HEK293 (cell line): Measurements from ENCODE around the gene PCSK5.

ENCODE experiments used
- CTCF ChIA-PET: fragments of 350-600 bp; formaldehyde crosslinking; extraction: SDS; loops from one replicate; lab custom pipeline; 2021; ENCODE audit warnings: antibody characterized with exemption; lab: Yijun Ruan, JAX
- POLR2A ChIA-PET: fragments of 300-600 bp; formaldehyde crosslinking; extraction: SDS; loops from one replicate; lab custom pipeline; 2020; ENCODE audit warnings: antibody characterized with exemption, inconsistent platforms; lab: Yijun Ruan, JAX
- H3K27ac ChIP-seq: fragments of 200-500 bp; sonication (Bioruptor generic); 2 replicates; pipeline ENCODE4 v1.5.1; 2014; ENCODE audit warnings: low read depth, low read length, control low read depth, inconsistent platforms; ENCODE audit errors: extremely low read depth
- H3K36me3 ChIP-seq, 2 experiments: fragments of 200-500 bp in 1 of 2; sonication (Bioruptor generic) in 1 of 2; 1 replicate in 1 of 2; 2 replicates in 1 of 2; pipeline ENCODE4 v1.5.1; 2014 to 2017; ENCODE audit warnings: inconsistent platforms in 2 of 2, low read length in 2 of 2; ENCODE audit not compliant: control insufficient read depth in 2 of 2, insufficient read depth in 1 of 2
- H3K4me1 ChIP-seq: fragments of 200-500 bp; sonication (Bioruptor generic); 2 replicates; pipeline ENCODE4 v1.5.1; 2014; ENCODE audit warnings: mild to moderate bottlenecking, low read length, inconsistent platforms; ENCODE audit not compliant: control insufficient read depth, insufficient read depth
- H3K4me3 ChIP-seq: 2 replicates; pipeline ENCODE4 v1.5.1; 2011; ENCODE audit warnings: low read depth, mild to moderate bottlenecking, control low read depth, low read length, moderate library complexity
- H3K9me3 ChIP-seq: fragments of 200-500 bp; sonication (Bioruptor generic); 2 replicates; pipeline ENCODE4 v1.5.1; 2014; ENCODE audit warnings: low read depth, low read length, inconsistent platforms; ENCODE audit not compliant: control insufficient read depth, insufficient read depth
- CTCF ChIP-seq: fragments of 450-650 bp; formaldehyde crosslinking; IDR thresholded peaks from 2 replicates; pipeline ENCODE4 v1.5.1; 2016; ENCODE audit warnings: missing biosample characterization, missing genetic modification characterization
- GLI2 ChIP-seq: fragments of 450-650 bp; formaldehyde crosslinking; IDR thresholded peaks from 2 replicates; pipeline ENCODE4; 2017; ENCODE audit warnings: missing biosample characterization, missing genetic modification characterization, low read depth, borderline replicate concordance
- GLIS2 ChIP-seq: fragments of 450-650 bp; formaldehyde crosslinking; IDR thresholded peaks from 2 replicates; pipeline ENCODE4 v1.5.1; 2016; ENCODE audit warnings: missing biosample characterization, missing genetic modification characterization
- KLF1 ChIP-seq: fragments of 450-650 bp; formaldehyde crosslinking; IDR thresholded peaks from 2 replicates; pipeline ENCODE4 v1.5.1; 2016; ENCODE audit warnings: missing biosample characterization, missing genetic modification characterization
- KLF10 ChIP-seq: fragments of 450-650 bp; IDR thresholded peaks from 2 replicates; pipeline ENCODE4 v1.5.1; 2018; ENCODE audit warnings: missing biosample characterization, mild to moderate bottlenecking, missing genetic modification characterization
- MZF1 ChIP-seq: fragments of 450-650 bp; formaldehyde crosslinking; IDR thresholded peaks from 2 replicates; pipeline ENCODE4 v1.5.1; 2017; ENCODE audit warnings: missing biosample characterization, missing genetic modification characterization, borderline replicate concordance
- OSR2 ChIP-seq: fragments of 450-650 bp; formaldehyde crosslinking; IDR thresholded peaks from 2 replicates; pipeline ENCODE4 v1.5.1; 2016; ENCODE audit warnings: missing biosample characterization, missing genetic modification characterization
- REPIN1 ChIP-seq: fragments of 450-650 bp; formaldehyde crosslinking; IDR thresholded peaks from 2 replicates; pipeline ENCODE4 v1.5.1; 2017; ENCODE audit warnings: missing biosample characterization, missing genetic modification characterization, low read depth
- WT1 ChIP-seq: fragments of 450-650 bp; formaldehyde crosslinking; IDR thresholded peaks from 2 replicates; pipeline ENCODE4 v1.5.1; 2016; ENCODE audit warnings: missing biosample characterization, missing genetic modification characterization
- ZBTB21 ChIP-seq: fragments of 450-650 bp; formaldehyde crosslinking; IDR thresholded peaks from 2 replicates; pipeline ENCODE4 v1.5.1; 2017; ENCODE audit warnings: missing biosample characterization, missing genetic modification characterization
- ZBTB48 ChIP-seq: fragments of 450-650 bp; formaldehyde crosslinking; IDR thresholded peaks from 2 replicates; pipeline ENCODE4 v1.5.1; 2016; ENCODE audit warnings: missing biosample characterization, missing genetic modification characterization
- ZBTB49 ChIP-seq: fragments of 450-650 bp; formaldehyde crosslinking; IDR thresholded peaks from 2 replicates; pipeline ENCODE4 v1.5.1; 2016; ENCODE audit warnings: missing biosample characterization, missing genetic modification characterization, low read depth
- ZFP37 ChIP-seq: fragments of 450-650 bp; formaldehyde crosslinking; IDR thresholded peaks from 2 replicates; pipeline ENCODE4 v1.5.1; 2016; ENCODE audit warnings: missing biosample characterization, missing genetic modification characterization
- ZNF114 ChIP-seq: fragments of 450-650 bp; formaldehyde crosslinking; IDR thresholded peaks from 2 replicates; pipeline ENCODE4 v1.5.0; 2017; ENCODE audit warnings: missing biosample characterization, missing genetic modification characterization
- ZNF146 ChIP-seq: fragments of 450-650 bp; formaldehyde crosslinking; IDR thresholded peaks from 2 replicates; pipeline ENCODE4 v1.5.1; 2016; ENCODE audit warnings: missing biosample characterization, missing genetic modification characterization
- ZNF16 ChIP-seq: fragments of 450-650 bp; formaldehyde crosslinking; IDR thresholded peaks from 2 replicates; pipeline ENCODE4 v1.5.1; 2016; ENCODE audit warnings: low read depth, missing biosample characterization, missing genetic modification characterization
- ZNF223 ChIP-seq: fragments of 450-650 bp; formaldehyde crosslinking; IDR thresholded peaks from 2 replicates; pipeline ENCODE4 v1.5.1; 2016; ENCODE audit warnings: missing biosample characterization, missing genetic modification characterization
- ZNF335 ChIP-seq: fragments of 450-650 bp; formaldehyde crosslinking; conservative IDR thresholded peaks from 2 replicates; pipeline ENCODE4 v1.5.1; 2016; ENCODE audit warnings: missing biosample characterization, missing genetic modification characterization
- ZNF354C ChIP-seq: fragments of 450-650 bp; formaldehyde crosslinking; IDR thresholded peaks from 2 replicates; pipeline ENCODE4 v1.5.1; 2016; ENCODE audit warnings: missing biosample characterization, missing genetic modification characterization, low read depth, borderline replicate concordance
- ZNF404 ChIP-seq: fragments of 450-650 bp; formaldehyde crosslinking; IDR thresholded peaks from 2 replicates; pipeline ENCODE4 v1.5.1; 2017; ENCODE audit warnings: missing biosample characterization, missing genetic modification characterization
- ZNF433 ChIP-seq: fragments of 450-650 bp; formaldehyde crosslinking; IDR thresholded peaks from 2 replicates; pipeline ENCODE4 v1.5.1; 2016; ENCODE audit warnings: missing biosample characterization, missing genetic modification characterization, low read depth
- ZNF48 ChIP-seq: fragments of 450-650 bp; formaldehyde crosslinking; IDR thresholded peaks from 2 replicates; pipeline ENCODE4 v1.5.1; 2016; ENCODE audit warnings: missing biosample characterization, missing genetic modification characterization
- ZNF501 ChIP-seq: fragments of 450-650 bp; formaldehyde crosslinking; IDR thresholded peaks from 2 replicates; pipeline ENCODE4 v1.5.1; 2016; ENCODE audit warnings: missing biosample characterization, missing genetic modification characterization
- ZNF521 ChIP-seq: fragments of 450-650 bp; formaldehyde crosslinking; IDR thresholded peaks from 2 replicates; pipeline ENCODE4 v1.5.1; 2017; ENCODE audit warnings: missing biosample characterization, mild to moderate bottlenecking, missing genetic modification characterization
- ZNF610 ChIP-seq: fragments of 450-650 bp; formaldehyde crosslinking; IDR thresholded peaks from 2 replicates; pipeline ENCODE4 v1.5.1; 2016; ENCODE audit warnings: missing biosample characterization, missing genetic modification characterization, borderline replicate concordance
- ZNF629 ChIP-seq: fragments of 450-650 bp; formaldehyde crosslinking; IDR thresholded peaks from 2 replicates; pipeline ENCODE4 v1.5.1; 2017; ENCODE audit warnings: missing biosample characterization, missing genetic modification characterization
- ZNF701 ChIP-seq: fragments of 450-650 bp; formaldehyde crosslinking; IDR thresholded peaks from 2 replicates; pipeline ENCODE4 v1.5.1; 2016; ENCODE audit warnings: missing biosample characterization, missing genetic modification characterization
- ZNF776 ChIP-seq: fragments of 450-650 bp; formaldehyde crosslinking; IDR thresholded peaks from 2 replicates; pipeline ENCODE4 v1.5.0; 2017; ENCODE audit warnings: missing biosample characterization, missing genetic modification characterization, borderline replicate concordance
- ZNF791 ChIP-seq: fragments of 450-650 bp; formaldehyde crosslinking; IDR thresholded peaks from 2 replicates; pipeline ENCODE4 v1.5.1; 2016; ENCODE audit warnings: missing biosample characterization, missing genetic modification characterization
- ZSCAN30 ChIP-seq: fragments of 450-650 bp; IDR thresholded peaks from 2 replicates; pipeline ENCODE4 v1.5.1; 2018; ENCODE audit warnings: missing biosample characterization, mild to moderate bottlenecking, missing genetic modification characterization, moderate library complexity
- ZXDB ChIP-seq: fragments of 450-650 bp; formaldehyde crosslinking; IDR thresholded peaks from 2 replicates; pipeline ENCODE4 v1.5.1; 2016; ENCODE audit warnings: missing biosample characterization, missing genetic modification characterization

PCSK5 gene

GRCh38 chr9:76218117-76218885 lies 327.8 kb downstream of the PCSK5 start (continued):
- TF ChIP-seq ZBTB49 (tag by site-specific recombination) = no peak

- H3K36me3 ChIP-seq = no peaks in the 10 kb centered on the region
- CTCF ChIA-PET = no interaction called here
- H3K9me3 ChIP-seq = no peaks in the 10 kb centered on the region
- H3K4me3 ChIP-seq = no peak overlapping the region
- no peak overlapping the region for H3K27ac ChIP-seq
- POLR2A ChIA-PET = no interaction called here
- TF ChIP-seq GLI2 (no peak), ZNF701 (tag by site-specific recombination) (no peak), GLIS2 (tag by site-specific recombination) (no peak), KLF1 (tag by site-specific recombination) (no peak), ZSCAN30 (no peak), ZNF335 (tag by site-specific recombination) (no peak), ZBTB48 (tag by site-specific recombination) (no peak), ZNF521 (tag by site-specific recombination) (no peak), OSR2 (no peak), ZNF16 (tag by site-specific recombination) (no peak), ZNF776 (tag by site-specific recombination) (no peak), ZNF501 (no peak), KLF10 (tag by site-specific recombination) (no peak), ZNF146 (tag by site-specific recombination) (no peak)
- H3K4me1 ChIP-seq = no peaks in the 10 kb centered on the region
These were observed 328.5 kb downstream of the PCSK5 start for GRCh38 chr9:76218886-76219445.

GRCh38 chr9:76219560-76220151 lies 329.2 kb downstream of the PCSK5 start:
- no peak overlapping the region for H3K27ac ChIP-seq
- no peaks in the 10 kb centered on the region for H3K9me3 ChIP-seq
- TF ChIP-seq ZNF701 (tag by site-specific recombination) (no peak), WT1 (tag by site-specific recombination) (no peak), ZFP37 (tag by site-specific recombination) (no peak), ZBTB21 (tag by site-specific recombination) (no peak), ZNF114 (tag by site-specific recombination) (no peak), ZNF48 (tag by site-specific recombination) (no peak), CTCF (tag by site-specific recombination) (no peak), ZNF791 (tag by site-specific recombination) (no peak), ZNF629 (tag by site-specific recombination) (no peak), ZNF433 (tag by site-specific recombination) (no peak), ZNF223 (no peak), ZNF404 (tag by site-specific recombination) (no peak), ZNF501 (no peak), ZSCAN30 (no peak), ZNF610 (tag by site-specific recombination) (no peak), MZF1 (no peak), ZXDB (no peak), ZNF354C (no peak), REPIN1 (no peak)
- H3K4me3 ChIP-seq = no peak overlapping the region
- H3K4me1 ChIP-seq = no peaks in the 10 kb centered on the region
- no peaks in the 10 kb centered on the region for H3K36me3 ChIP-seq
- ChIA-PET POLR2A (no interaction called here), CTCF (interaction anchor here (0.6 kb wide), 2 partner anchors 9 to 964 kb away, joined by 3 read pairs; no protein-coding TSS in a partner anchor)
